Body of pancreas (tissue), 4 donors: ENCODE measurements around the gene ADK.

Experiments
- POLR2A ChIP-seq, 3 donors: fragments of 450-650 bp; IDR thresholded peaks; one replicate each; pipeline ENCODE4 v1.6.1; 2016; ENCODE audit warnings: antibody characterized with exemption in 3 of 3, mild to moderate bottlenecking in 2 of 3
- TF ChIP-seq, protein P1 (sequence below), 7 experiments: fragments of 450-650 bp in 4 of 7; fragments of 200-600 bp in 3 of 7; sonication (generic) in 3 of 7; IDR thresholded peaks; one replicate each; pipeline ENCODE4 v1.5.1; 2016 to 2019; ENCODE audit warnings: antibody characterized with exemption in 7 of 7

DNA sequence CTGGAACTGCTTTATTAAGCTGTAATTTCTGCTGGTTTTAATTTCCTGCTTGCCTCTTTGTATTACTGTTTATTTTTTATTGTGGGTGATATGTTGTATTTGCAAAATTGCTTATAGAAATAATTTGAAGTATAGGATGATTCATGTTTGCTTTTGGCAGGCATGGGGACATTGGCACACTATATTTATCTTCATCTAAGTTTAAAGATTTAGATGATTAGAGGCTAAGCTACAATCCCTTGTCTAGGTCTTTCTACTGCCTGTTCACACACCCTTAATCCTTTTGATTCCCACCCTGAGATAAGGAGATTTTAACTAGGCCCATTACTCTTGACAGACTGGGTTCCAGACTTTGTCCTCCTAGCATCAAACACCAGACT lies 492.6 kb downstream of the ADK start:
- no peak for TF ChIP-seq POLR2A (IDR thresholded peaks at IDR 0.05)
- TF ChIP-seq, protein P1, sequence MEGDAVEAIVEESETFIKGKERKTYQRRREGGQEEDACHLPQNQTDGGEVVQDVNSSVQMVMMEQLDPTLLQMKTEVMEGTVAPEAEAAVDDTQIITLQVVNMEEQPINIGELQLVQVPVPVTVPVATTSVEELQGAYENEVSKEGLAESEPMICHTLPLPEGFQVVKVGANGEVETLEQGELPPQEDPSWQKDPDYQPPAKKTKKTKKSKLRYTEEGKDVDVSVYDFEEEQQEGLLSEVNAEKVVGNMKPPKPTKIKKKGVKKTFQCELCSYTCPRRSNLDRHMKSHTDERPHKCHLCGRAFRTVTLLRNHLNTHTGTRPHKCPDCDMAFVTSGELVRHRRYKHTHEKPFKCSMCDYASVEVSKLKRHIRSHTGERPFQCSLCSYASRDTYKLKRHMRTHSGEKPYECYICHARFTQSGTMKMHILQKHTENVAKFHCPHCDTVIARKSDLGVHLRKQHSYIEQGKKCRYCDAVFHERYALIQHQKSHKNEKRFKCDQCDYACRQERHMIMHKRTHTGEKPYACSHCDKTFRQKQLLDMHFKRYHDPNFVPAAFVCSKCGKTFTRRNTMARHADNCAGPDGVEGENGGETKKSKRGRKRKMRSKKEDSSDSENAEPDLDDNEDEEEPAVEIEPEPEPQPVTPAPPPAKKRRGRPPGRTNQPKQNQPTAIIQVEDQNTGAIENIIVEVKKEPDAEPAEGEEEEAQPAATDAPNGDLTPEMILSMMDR (IDR thresholded peaks at IDR 0.05), result no peak
